Measurements from ENCODE around the gene SP1.

GRCh38 chr12:53419756-53420155, 39.8 kb downstream of the SP1 start:
- no peak for TF ChIP-seq CTCF (IDR thresholded peaks at IDR 0.05)
- TF ChIP-seq POLR2A (IDR thresholded peaks at IDR 0.05): no peak

Measured in testis (tissue), 2 donors.